NCI-H1092 (cell line): ENCODE measurements around the gene POLR3A.
A peak's percentile ranks its signal among the peaks of the same experiment; 100 is the strongest.

Experiments used
- DNase-seq: peaks from one replicate; lab custom pipeline; 2025; lab: John Stamatoyannopoulos, UW

Gene POLR3A

GRCh38 chr10:78046711-78047269 is 17.5 kb upstream of the POLR3A start:
- DNase-seq = no peak

- no peak for DNase-seq
These were observed 16.5 kb upstream of the POLR3A start for GRCh38 chr10:78045856-78046255.

GRCh38 chr10:78045237-78045636 is 15.9 kb upstream of the POLR3A start:
- DNase-seq = no peak

- no peak for DNase-seq
These were observed 15.4 kb upstream of the POLR3A start for GRCh38 chr10:78044699-78045098.

GRCh38 chr10:78044179-78044578 is 14.9 kb upstream of the POLR3A start:
- no peak for DNase-seq

- no peak for DNase-seq
These were observed 13.4 kb upstream of the POLR3A start for GRCh38 chr10:78042752-78043104.

- no peak for DNase-seq
These were observed 12.9 kb upstream of the POLR3A start for GRCh38 chr10:78042058-78042751.

GRCh38 chr10:78041170-78042057 is 12.1 kb upstream of the POLR3A start:
- no peak for DNase-seq

GRCh38 chr10:78039743-78040142 is 10.4 kb upstream of the POLR3A start:
- DNase-seq = no peak

- no peak for DNase-seq
These were observed 9.7 kb upstream of the POLR3A start for GRCh38 chr10:78038791-78039547.

- DNase-seq = no peak
These were observed 8.8 kb upstream of the POLR3A start for GRCh38 chr10:78038105-78038504.

GRCh38 chr10:78035933-78036583 is 6.7 kb upstream of the POLR3A start:
- no peak for DNase-seq

GRCh38 chr10:78035437-78035836 is 6.1 kb upstream of the POLR3A start:
- DNase-seq = no peak

GRCh38 chr10:78035025-78035424 is 5.7 kb upstream of the POLR3A start:
- no peak for DNase-seq

- peak; percentile 91 for DNase-seq
These were observed 4.5 kb upstream of the POLR3A start, which contains the start of gene RPS24 for GRCh38 chr10:78033637-78034470. Gene RPS24, plus strand, starts transcription at chr10:78033863. Its CDS starts 39 bp downstream, at chr10:78033902.

GRCh38 chr10:78033387-78033636 is 4.0 kb upstream of the POLR3A start:
- DNase-seq = no peak

GRCh38 chr10:78028438-78029268 is 662 bp downstream of the POLR3A start:
- no peak for DNase-seq

GRCh38 chr10:78025685-78026364 is 3.5 kb downstream of the POLR3A start:
- DNase-seq = no peak

- no peak for DNase-seq
These were observed 5.6 kb downstream of the POLR3A start for GRCh38 chr10:78023741-78024140.

- DNase-seq = no peak
These were observed 8.1 kb downstream of the POLR3A start for GRCh38 chr10:78021201-78021600.
